ENCODE results near the gene HHAT. TPM values are rescaled to one million over a fixed set of nuclear protein-coding genes. Genes with fewer than 3 reads are reported as not detected.

The HHAT gene
- total RNA-seq, 1 experiment from 2014 or later: 4.6 TPM

GRCh38 chr1:210557426-210558077 lies 228.8 kb downstream of the HHAT start:
- DNase-seq (ENCODE audit: unreplicated experiment): no peak
- intact Hi-C loops (cut with micrococcal nuclease): no loop called here
- Mint-ChIP-seq H3K4me1 (ENCODE audit: insufficient read depth, unreplicated experiment) (no peaks in the 10 kb centered on the region), H3K4me3 (ENCODE audit: unreplicated experiment) (no peak overlapping the region), H3K27ac (ENCODE audit: low read depth, unreplicated experiment) (no peak overlapping the region), H3K9me3 (ENCODE audit: unreplicated experiment) (no peaks in the 10 kb centered on the region), H3K36me3 (ENCODE audit: insufficient read depth, unreplicated experiment) (no peaks in the 10 kb centered on the region), H3K27me3 (ENCODE audit: insufficient read depth, unreplicated experiment) (peaks cover 16% of the 10 kb centered on the region)
- no peak for TF ChIP-seq CTCF (IDR thresholded peaks at IDR 0.05; ENCODE audit: unreplicated experiment)
- ChIA-PET CTCF (no interaction called here), POLR2A (no interaction called here)
- BruUV-seq (replicated peaks): no TSS peak

- peaks cover 17% of the 10 kb centered on the region for H3K27me3 Mint-ChIP-seq (ENCODE audit: insufficient read depth, unreplicated experiment)
- H3K27ac Mint-ChIP-seq (ENCODE audit: low read depth, unreplicated experiment): no peak overlapping the region
- BruUV-seq (replicated peaks): no TSS peak
Measured at GRCh38 chr1:210558302-210558701, 229.6 kb downstream of the HHAT start.

GRCh38 chr1:210565306-210565705 lies 236.6 kb downstream of the HHAT start:
- CTCF ChIA-PET: interaction anchor here (3.1 kb wide), 1 partner anchor 19 kb away, joined by 15 read pairs; no protein-coding TSS in a partner anchor
- Mint-ChIP-seq H3K27ac (ENCODE audit: low read depth, unreplicated experiment) (no peak overlapping the region), H3K27me3 (ENCODE audit: insufficient read depth, unreplicated experiment) (peaks cover 34% of the 10 kb centered on the region), H3K36me3 (ENCODE audit: insufficient read depth, unreplicated experiment) (no peaks in the 10 kb centered on the region), H3K4me3 (ENCODE audit: unreplicated experiment) (no peak overlapping the region), H3K4me1 (ENCODE audit: insufficient read depth, unreplicated experiment) (no peaks in the 10 kb centered on the region), H3K9me3 (ENCODE audit: unreplicated experiment) (no peaks in the 10 kb centered on the region)
- no peak for DNase-seq (ENCODE audit: unreplicated experiment)
- intact Hi-C loops (cut with micrococcal nuclease): no loop called here
- no TSS peak for BruUV-seq (replicated peaks)
- TF ChIP-seq CTCF (IDR thresholded peaks at IDR 0.05; ENCODE audit: unreplicated experiment): no peak
- POLR2A ChIA-PET: no interaction called here

More at GRCh38 chr1:210558302-210558701, 229.6 kb downstream of the HHAT start:
- no peaks in the 10 kb centered on the region for H3K4me1 Mint-ChIP-seq (ENCODE audit: insufficient read depth, unreplicated experiment)
- DNase-seq (ENCODE audit: unreplicated experiment): peak; percentile 39
- intact Hi-C loops (cut with micrococcal nuclease): no loop called here
- no peaks in the 10 kb centered on the region for H3K36me3 Mint-ChIP-seq (ENCODE audit: insufficient read depth, unreplicated experiment)
- H3K9me3 Mint-ChIP-seq (ENCODE audit: unreplicated experiment): no peaks in the 10 kb centered on the region
- ChIA-PET CTCF (interaction anchor here (0.6 to 0.7 kb wide), 3 partner anchors 26 to 343 kb away, joined by 3 read pairs; no protein-coding TSS in a partner anchor), POLR2A (no interaction called here)
- no peak overlapping the region for H3K4me3 Mint-ChIP-seq (ENCODE audit: unreplicated experiment)
- TF ChIP-seq CTCF (IDR thresholded peaks at IDR 0.05; ENCODE audit: unreplicated experiment): no peak

GRCh38 chr1:210568631-210569030 lies 239.9 kb downstream of the HHAT start:
- CTCF ChIA-PET: interaction anchor here (0.5 to 4.7 kb wide), 8 partner anchors 8 to 566 kb away, joined by 3 to 28 read pairs (median 4); partner anchors contain the start of gene KCNH1
- no peak for TF ChIP-seq CTCF (IDR thresholded peaks at IDR 0.05; ENCODE audit: unreplicated experiment)
- H3K9me3 Mint-ChIP-seq (ENCODE audit: unreplicated experiment): no peaks in the 10 kb centered on the region
- H3K4me1 Mint-ChIP-seq (ENCODE audit: insufficient read depth, unreplicated experiment): no peaks in the 10 kb centered on the region
- peaks cover 24% of the 10 kb centered on the region for H3K27me3 Mint-ChIP-seq (ENCODE audit: insufficient read depth, unreplicated experiment)
- POLR2A ChIA-PET: no interaction called here
- BruUV-seq (replicated peaks): no TSS peak
- no peak overlapping the region for H3K27ac Mint-ChIP-seq (ENCODE audit: low read depth, unreplicated experiment)
- no peak for DNase-seq (ENCODE audit: unreplicated experiment)
- H3K4me3 Mint-ChIP-seq (ENCODE audit: unreplicated experiment): no peak overlapping the region
- no peaks in the 10 kb centered on the region for H3K36me3 Mint-ChIP-seq (ENCODE audit: insufficient read depth, unreplicated experiment)
- intact Hi-C loops (cut with micrococcal nuclease): no loop called here
